Fibroblast of pulmonary artery (primary cell): Measurements from ENCODE around the gene SERP1.

Experiments used
- DNase-seq: peaks from one replicate; pipeline ENCODE4 v3.0.0-alpha.2; 2010; ENCODE audit warnings: low read depth
- H3K4me3 ChIP-seq: replicated peaks from 2 replicates; pipeline ENCODE4 v1.5.1; 2011; ENCODE audit warnings: low read depth, mild to moderate bottlenecking, control low read depth, low read length, moderate library complexity
- TF ChIP-seq, protein P1 (sequence below): IDR thresholded peaks from 2 replicates; pipeline ENCODE4 v1.5.1; 2011; ENCODE audit warnings: mild to moderate bottlenecking, control low read depth, low read length, inconsistent platforms; ENCODE audit errors: missing control alignments

SERP1 gene

GRCh38 chr3:150540991-150541390, 5.3 kb downstream of the SERP1 start:
- TF ChIP-seq, protein P1, sequence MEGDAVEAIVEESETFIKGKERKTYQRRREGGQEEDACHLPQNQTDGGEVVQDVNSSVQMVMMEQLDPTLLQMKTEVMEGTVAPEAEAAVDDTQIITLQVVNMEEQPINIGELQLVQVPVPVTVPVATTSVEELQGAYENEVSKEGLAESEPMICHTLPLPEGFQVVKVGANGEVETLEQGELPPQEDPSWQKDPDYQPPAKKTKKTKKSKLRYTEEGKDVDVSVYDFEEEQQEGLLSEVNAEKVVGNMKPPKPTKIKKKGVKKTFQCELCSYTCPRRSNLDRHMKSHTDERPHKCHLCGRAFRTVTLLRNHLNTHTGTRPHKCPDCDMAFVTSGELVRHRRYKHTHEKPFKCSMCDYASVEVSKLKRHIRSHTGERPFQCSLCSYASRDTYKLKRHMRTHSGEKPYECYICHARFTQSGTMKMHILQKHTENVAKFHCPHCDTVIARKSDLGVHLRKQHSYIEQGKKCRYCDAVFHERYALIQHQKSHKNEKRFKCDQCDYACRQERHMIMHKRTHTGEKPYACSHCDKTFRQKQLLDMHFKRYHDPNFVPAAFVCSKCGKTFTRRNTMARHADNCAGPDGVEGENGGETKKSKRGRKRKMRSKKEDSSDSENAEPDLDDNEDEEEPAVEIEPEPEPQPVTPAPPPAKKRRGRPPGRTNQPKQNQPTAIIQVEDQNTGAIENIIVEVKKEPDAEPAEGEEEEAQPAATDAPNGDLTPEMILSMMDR: no peak
- no peak for DNase-seq
- no peak overlapping the region for H3K4me3 ChIP-seq

GRCh38 chr3:150540297-150540696, 6.0 kb downstream of the SERP1 start:
- no peak overlapping the region for H3K4me3 ChIP-seq
- DNase-seq: no peak
- TF ChIP-seq, protein P1: no peak

DNA sequence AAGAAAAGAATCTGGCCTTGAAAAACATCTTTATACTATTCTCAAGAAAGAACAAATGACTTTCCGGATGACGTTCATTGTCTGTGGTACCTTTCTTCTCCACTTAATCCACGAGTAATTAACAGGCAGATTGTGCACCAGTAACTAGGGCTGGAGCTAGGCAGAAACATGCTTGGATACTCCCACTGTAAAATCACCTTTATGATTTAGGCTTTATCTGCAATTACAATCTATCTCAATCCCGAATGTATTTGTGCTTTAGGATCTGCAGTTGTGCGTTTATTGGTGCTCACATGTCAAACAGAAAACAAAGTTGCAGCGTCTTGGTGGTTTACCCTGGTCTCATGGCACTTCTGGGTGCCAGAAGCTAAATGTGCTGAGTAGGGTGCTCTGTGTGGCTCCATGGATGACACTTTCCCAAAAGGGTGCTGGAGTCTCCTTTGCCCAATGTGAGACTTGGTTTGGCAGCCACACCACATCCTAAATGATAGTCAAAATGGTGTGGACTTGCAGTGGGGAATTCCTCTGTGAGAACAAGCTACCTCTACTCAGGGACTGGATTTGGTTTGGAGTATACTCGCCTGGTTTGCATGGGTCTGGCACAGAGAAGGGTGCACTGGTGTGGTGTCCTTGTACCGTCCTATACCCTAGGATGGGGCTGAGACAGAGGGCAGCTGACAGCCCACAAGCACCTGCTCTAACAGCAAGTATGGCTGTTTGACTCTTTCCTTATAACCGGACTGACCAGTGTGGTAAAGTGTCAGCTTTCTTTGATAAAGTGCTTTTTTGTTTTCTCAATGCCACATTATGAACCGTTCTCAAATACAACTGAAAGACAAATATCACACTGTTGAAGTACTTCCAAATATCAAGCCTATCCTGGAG, 7.7 kb downstream of the SERP1 start:
- no peak for DNase-seq
- TF ChIP-seq, protein P1: no peak
- H3K4me3 ChIP-seq: no peak overlapping the region

DNA sequence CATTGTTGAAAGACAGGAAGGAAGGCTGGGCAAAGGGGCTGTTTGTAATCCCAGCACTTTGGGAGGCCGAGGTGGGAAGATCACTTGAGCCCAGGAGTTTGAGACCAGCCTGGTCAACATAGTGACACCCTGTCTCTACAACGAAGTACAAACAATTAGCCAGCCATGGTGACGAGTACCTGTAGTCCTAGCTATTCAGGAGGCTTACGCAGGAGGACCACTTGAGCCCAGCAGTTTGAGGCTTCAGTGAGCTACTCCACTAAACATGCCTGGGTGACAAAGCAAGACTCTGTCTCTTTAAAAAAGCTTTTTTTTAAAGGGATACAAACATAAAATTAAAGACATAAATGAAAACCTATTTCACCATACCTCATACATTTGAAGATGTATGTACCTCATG, 11.1 kb downstream of the SERP1 start:
- TF ChIP-seq, protein P1: no peak
- no peak for DNase-seq
- no peak overlapping the region for H3K4me3 ChIP-seq

- TF ChIP-seq, protein P1: no peak
- DNase-seq: no peak
- H3K4me3 ChIP-seq: no peak overlapping the region
Observed at GRCh38 chr3:150531775-150532174, 14.5 kb downstream of the SERP1 start.

- TF ChIP-seq, protein P1: peak; percentile 38
- no peak overlapping the region for H3K4me3 ChIP-seq
- DNase-seq: peak; percentile 58
Observed at GRCh38 chr3:150528354-150528797, 17.9 kb downstream of the SERP1 start.
